PC-3 (cell line): ENCODE data around the gene TDRD5. TPM values are rescaled to one million over a fixed set of nuclear protein-coding genes. Genes with fewer than 3 reads are reported as not detected.
A peak's percentile ranks its signal among the peaks of the same experiment; 100 is the strongest.

Source experiments
- ATAC-seq: fragments of 200-7000 bp; cut with Tn5 transposase; 2 replicates; pipeline ENCODE4 v1.9.1; 2020; ENCODE audit warnings: mild to moderate bottlenecking, moderate library complexity
- BruUV-seq: library from RNA; stranded (reverse); fragments of 400-500 nt; replicated peaks from 2 replicates; lab custom pipeline; 2021; lab: Mats Ljungman, UMichigan
- CTCF ChIA-PET: fragments of 300-600 bp; sonication (Branson Sonifier 250); formaldehyde crosslinking; loops from one replicate; lab custom pipeline; 2022; ENCODE audit warnings: antibody characterized with exemption; lab: Charles Lee
- POLR2A ChIA-PET: fragments of 300-600 bp; sonication (Branson Sonifier 250); formaldehyde crosslinking; loops from one replicate; lab custom pipeline; 2022; ENCODE audit warnings: antibody characterized with exemption; ENCODE audit not compliant: unreplicated experiment; lab: Charles Lee
- DNase-seq: peaks from one replicate; pipeline ENCODE4 v3.0.0-alpha.2; 2015
- H2AFZ ChIP-seq: fragments of 300-600 bp; sonication (generic); 2 replicates; pipeline ENCODE4 v1.6.0; 2016; ENCODE audit warnings: antibody characterized with exemption, low read length
- H3F3A ChIP-seq: fragments of 300-600 bp; sonication (generic); one replicate; pipeline ENCODE4 v1.6.0; 2017; ENCODE audit warnings: antibody characterized with exemption, low read length, control low read depth, mild to moderate bottlenecking; ENCODE audit not compliant: unreplicated experiment
- H3K27ac ChIP-seq: fragments of 300-600 bp; sonication (generic); 2 replicates; pipeline ENCODE4 v1.5.1; 2016; ENCODE audit warnings: mild to moderate bottlenecking, low read length
- H3K27me3 ChIP-seq: fragments of 300-600 bp; sonication (generic); 2 replicates; pipeline ENCODE4 v1.6.1; 2016; ENCODE audit warnings: low read length, mixed read lengths
- H3K36me3 ChIP-seq: fragments of 300-600 bp; sonication (generic); 2 replicates; pipeline ENCODE4 v1.6.1; 2016; ENCODE audit warnings: low read depth, mixed run types, low read length, mixed read lengths
- H3K4me1 ChIP-seq: fragments of 300-600 bp; sonication (generic); 2 replicates; pipeline ENCODE4 v1.5.1; 2016; ENCODE audit warnings: low read length; ENCODE audit not compliant: insufficient read depth
- H3K4me2 ChIP-seq: fragments of 300-600 bp; sonication (generic); 2 replicates; pipeline ENCODE4 v1.6.0; 2016; ENCODE audit warnings: low read length
- H3K4me3 ChIP-seq: fragments of 300-600 bp; sonication (generic); 2 replicates; pipeline ENCODE4 v1.5.1; 2016; ENCODE audit warnings: mild to moderate bottlenecking, low read length, mixed read lengths
- H3K79me2 ChIP-seq: fragments of 300-600 bp; sonication (generic); 2 replicates; pipeline ENCODE4 v1.6.1; 2017; ENCODE audit warnings: low read length, mixed read lengths
- H3K9ac ChIP-seq: fragments of 300-600 bp; sonication (generic); 2 replicates; pipeline ENCODE4 v1.6.0; 2016; ENCODE audit warnings: mild to moderate bottlenecking, low read length
- H3K9me2 ChIP-seq: fragments of 300-600 bp; sonication (generic); replicated peaks from 2 replicates; pipeline ENCODE4 v1.6.1; 2016; ENCODE audit warnings: mixed run types, low read length, mixed read lengths
- H3K9me3 ChIP-seq: fragments of 300-600 bp; sonication (generic); 2 replicates; pipeline ENCODE4 v1.6.1; 2016; ENCODE audit warnings: low read length, mixed read lengths
- H4K20me1 ChIP-seq: fragments of 300-600 bp; sonication (generic); 2 replicates; pipeline ENCODE4 v1.6.1; 2016; ENCODE audit warnings: low read length, mixed read lengths
- CTCF ChIP-seq: fragments of 300-600 bp; sonication (generic); conservative IDR thresholded peaks from 2 replicates; pipeline ENCODE4 v1.5.1; 2017; ENCODE audit warnings: antibody characterized with exemption, low read depth, mild to moderate bottlenecking, low read length
- EZH2 ChIP-seq: fragments of 300-600 bp; sonication (generic); IDR thresholded peaks from one replicate; pipeline ENCODE4 v1.6.1; 2017; ENCODE audit warnings: antibody characterized with exemption, mild to moderate bottlenecking, low read length; ENCODE audit not compliant: unreplicated experiment
- EZH2phosphoT487 ChIP-seq: fragments of 300-600 bp; sonication (generic); IDR thresholded peaks from 2 replicates; pipeline ENCODE4 v1.6.1; 2018; ENCODE audit warnings: mild to moderate bottlenecking, antibody characterized with exemption, low read length, borderline replicate concordance
- intact Hi-C: fragments of 100-400 bp; cut with micrococcal nuclease; formaldehyde crosslinking; loops from 2 replicates; pipeline ENCODE4 v1.9.0; 2023
- total RNA-seq: library from RNA; depleted of rRNA; stranded (reverse); fragments of >200 nt; gene quantifications from 2 replicates; pipeline ENCODE4 v1.2.3, GENCODE V29; 2014

TDRD5 gene
- total RNA-seq, 1 experiment from 2014 or later: not detected

DNA sequence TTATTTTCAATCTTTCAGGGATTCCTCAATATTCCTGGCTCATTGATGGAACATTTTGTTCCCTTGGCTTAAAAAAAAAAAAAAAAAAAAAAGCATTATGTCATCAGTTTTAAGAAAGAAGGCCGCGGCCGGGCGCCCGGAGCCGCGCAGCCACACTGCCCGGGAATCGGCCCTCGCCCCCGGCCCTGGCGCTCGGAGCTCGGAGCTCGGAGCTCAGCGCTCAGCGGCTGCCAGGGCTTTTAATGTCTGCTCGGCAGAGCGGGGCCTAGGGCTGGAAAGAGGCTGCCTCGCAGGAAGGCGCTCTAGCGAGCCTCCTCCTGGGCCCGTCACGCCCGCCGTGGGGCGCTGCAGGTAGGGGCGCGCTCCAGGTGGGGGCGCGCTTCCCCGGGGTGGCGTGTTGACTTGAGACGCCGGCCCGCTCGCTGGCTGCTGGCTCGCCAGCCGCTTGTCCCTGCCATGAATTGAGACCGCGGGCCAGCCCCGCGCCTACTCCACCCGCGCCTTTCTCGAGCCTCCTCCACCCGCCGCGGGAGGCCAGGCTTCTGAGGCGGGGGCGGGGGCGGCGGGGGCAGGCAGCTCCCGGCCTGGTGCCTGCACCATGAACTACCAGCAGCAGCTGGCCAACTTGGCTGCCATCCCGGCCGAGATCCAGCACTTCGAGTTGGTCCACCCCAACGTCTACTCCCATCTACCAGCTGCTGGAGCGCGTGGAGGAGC is 5.4 kb upstream of the TDRD5 start:
- BruUV-seq: no TSS peak
- no peaks in the 10 kb centered on the region for H3K9me2 ChIP-seq
- intact Hi-C loops: no loop called here
- no peak overlapping the region for H3K9ac ChIP-seq
- no peak overlapping the region for H3K27ac ChIP-seq
- H3K4me3 ChIP-seq: peak overlapping the region; percentile 40; the same call in 1 of the 2 replicates
- H3K27me3 ChIP-seq: peaks cover 36% of the 10 kb centered on the region
- no peaks in the 10 kb centered on the region for H4K20me1 ChIP-seq
- no peaks in the 10 kb centered on the region for H3K79me2 ChIP-seq
- ChIA-PET POLR2A (no interaction called here), CTCF (no interaction called here)
- H3K4me2 ChIP-seq: peak overlapping the region; percentile 61
- 0 out of 2 replicates have a peak overlapping the region, but pooled peaks have one; percentile 26 for H2AFZ ChIP-seq
- no peaks in the 10 kb centered on the region for H3K9me3 ChIP-seq
- no peaks in the 10 kb centered on the region for H3F3A ChIP-seq
- DNase-seq (peak; percentile 13), ATAC-seq (peak; percentile 46)
- no peaks in the 10 kb centered on the region for H3K36me3 ChIP-seq
- TF ChIP-seq EZH2: peak; percentile 57
- TF ChIP-seq CTCF: peak; percentile 45; the same call in 1 of the 2 replicates
- no peak for TF ChIP-seq EZH2phosphoT487
- no peaks in the 10 kb centered on the region for H3K4me1 ChIP-seq

DNA sequence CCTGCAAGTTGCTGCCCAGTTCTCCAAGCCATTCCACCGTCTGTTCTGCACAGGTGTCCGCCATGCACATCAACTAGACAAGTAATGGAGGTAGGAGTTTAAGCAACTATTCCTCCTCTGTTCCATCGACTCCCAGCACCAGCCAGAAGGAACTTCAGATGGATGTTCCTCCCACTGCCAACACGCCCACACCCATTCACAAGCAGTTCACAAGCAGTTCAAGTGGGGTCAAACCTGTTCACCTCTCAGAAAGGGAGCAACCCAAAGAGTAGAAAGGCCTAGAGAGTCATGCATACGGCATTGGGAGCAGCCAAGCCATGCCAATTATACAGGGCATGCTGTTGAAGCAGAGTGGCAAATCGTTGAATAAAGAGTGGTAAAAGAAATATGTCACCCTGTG is 4.3 kb upstream of the TDRD5 start:
- no peaks in the 10 kb centered on the region for H3K36me3 ChIP-seq
- DNase-seq: no peak
- no peak for ATAC-seq
- POLR2A ChIA-PET: no interaction called here
- no peak overlapping the region for H3K9ac ChIP-seq
- H3K79me2 ChIP-seq: no peaks in the 10 kb centered on the region
- peaks cover 33% of the 10 kb centered on the region for H3K27me3 ChIP-seq
- CTCF ChIA-PET: no interaction called here
- no peaks in the 10 kb centered on the region for H3K9me2 ChIP-seq
- intact Hi-C loops: no loop called here
- H3K27ac ChIP-seq: no peak overlapping the region
- H3K4me1 ChIP-seq: no peaks in the 10 kb centered on the region
- no TSS peak for BruUV-seq
- no peaks in the 10 kb centered on the region for H3F3A ChIP-seq
- H4K20me1 ChIP-seq: no peaks in the 10 kb centered on the region
- TF ChIP-seq CTCF: no peak
- no peak for TF ChIP-seq EZH2
- TF ChIP-seq EZH2phosphoT487: no peak
- H3K4me2 ChIP-seq: no peak overlapping the region
- H3K4me3 ChIP-seq: no peak overlapping the region
- H2AFZ ChIP-seq: no peak overlapping the region
- no peaks in the 10 kb centered on the region for H3K9me3 ChIP-seq

DNA sequence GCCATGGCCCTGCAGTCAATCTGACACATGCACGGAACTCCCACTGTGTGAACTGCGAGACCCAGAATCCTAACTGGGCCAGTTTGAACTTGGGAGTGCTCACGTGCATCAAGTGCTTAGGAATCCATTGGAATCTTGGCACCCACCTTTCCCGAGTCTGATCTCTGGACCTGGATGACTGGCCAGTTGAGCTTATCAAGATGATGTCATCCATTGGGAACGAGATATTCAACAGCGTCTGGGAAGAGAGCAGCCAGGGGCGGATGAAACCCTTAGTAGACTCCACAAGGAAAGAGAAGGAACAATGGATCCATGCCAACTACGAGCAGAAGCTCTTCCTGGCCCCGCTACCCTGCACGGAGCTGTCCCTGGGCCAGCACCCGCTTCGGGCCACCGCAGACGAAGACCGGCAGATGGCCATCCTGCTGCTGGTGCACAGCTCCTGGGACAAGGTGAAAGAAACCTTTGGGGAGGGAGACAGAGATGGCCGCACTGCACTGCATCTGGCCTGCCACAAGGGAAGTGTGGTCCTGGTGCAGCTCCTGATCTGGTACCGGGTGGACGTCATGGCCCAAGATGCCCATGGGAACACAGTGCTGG is 3.1 kb upstream of the TDRD5 start:
- no peak overlapping the region for H3K27ac ChIP-seq
- no peak for DNase-seq
- CTCF ChIA-PET: no interaction called here
- no peak overlapping the region for H3K4me3 ChIP-seq
- TF ChIP-seq CTCF (no peak), EZH2 (no peak), EZH2phosphoT487 (no peak)
- H3K9me3 ChIP-seq: no peaks in the 10 kb centered on the region
- no TSS peak for BruUV-seq
- H3K4me2 ChIP-seq: no peak overlapping the region
- H3K9ac ChIP-seq: no peak overlapping the region
- no peaks in the 10 kb centered on the region for H3K9me2 ChIP-seq
- H2AFZ ChIP-seq: no peak overlapping the region
- no peaks in the 10 kb centered on the region for H4K20me1 ChIP-seq
- no peaks in the 10 kb centered on the region for H3F3A ChIP-seq
- peaks cover 34% of the 10 kb centered on the region for H3K27me3 ChIP-seq
- intact Hi-C loops: no loop called here
- no peaks in the 10 kb centered on the region for H3K79me2 ChIP-seq
- POLR2A ChIA-PET: no interaction called here
- H3K36me3 ChIP-seq: no peaks in the 10 kb centered on the region
- no peak for ATAC-seq
- no peaks in the 10 kb centered on the region for H3K4me1 ChIP-seq
